Measurements from ENCODE around the gene AGBL4.
"Not testable (repeated sequence)": the region's sequence is repeated elsewhere in the genome, so short reads cannot be mapped to it uniquely, and the experiment has no call there.

The AGBL4 gene

DNA sequence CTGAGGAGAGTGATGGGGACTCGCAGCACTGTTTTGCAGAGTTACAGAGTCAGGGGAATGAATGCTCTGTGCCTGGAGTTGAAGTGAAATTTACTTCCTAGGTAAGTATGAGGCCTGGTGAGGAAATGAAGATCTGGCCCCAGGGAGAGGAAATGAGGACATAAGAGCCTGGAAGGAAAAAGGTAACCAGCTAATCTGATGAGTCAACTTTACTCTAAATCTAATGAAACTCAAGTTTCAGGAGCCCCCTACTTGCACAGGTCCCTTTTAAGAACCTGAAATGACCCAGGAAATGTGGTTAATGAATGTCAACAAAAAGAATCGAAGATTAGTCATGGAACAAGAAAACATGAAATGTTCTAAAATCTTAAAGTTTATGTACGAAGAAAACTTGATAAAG is 599.0 kb downstream of the AGBL4 start:
- no peak for DNase-seq

- DNase-seq: no peak
Observed at GRCh38 chr1:49416758-49417157, 607.0 kb downstream of the AGBL4 start.

- DNase-seq: no peak
Observed at GRCh38 chr1:49408346-49408745, 615.4 kb downstream of the AGBL4 start.

- DNase-seq: no peak
Observed at GRCh38 chr1:49397086-49397485, 626.7 kb downstream of the AGBL4 start.

GRCh38 chr1:49394200-49394599 is 629.6 kb downstream of the AGBL4 start:
- DNase-seq: no peak

DNA sequence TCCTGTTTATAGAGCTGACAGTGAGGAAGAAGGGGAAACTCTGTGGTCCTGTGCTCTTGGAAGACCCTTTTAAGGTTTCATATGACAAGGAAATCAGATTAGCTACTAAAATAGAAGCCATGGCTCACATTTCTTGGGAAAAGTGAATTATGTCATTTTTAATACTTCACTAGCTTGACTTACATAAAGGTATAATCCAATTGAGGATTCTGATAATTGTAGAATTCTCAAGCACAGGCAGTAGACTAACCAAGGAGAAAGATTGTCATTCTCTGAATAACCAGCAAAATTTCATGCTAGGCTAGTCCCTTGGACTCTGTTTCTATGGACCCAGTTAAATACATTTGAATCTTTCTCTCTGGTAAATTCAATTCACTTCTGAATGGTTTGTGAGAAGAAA is 634.1 kb downstream of the AGBL4 start:
- DNase-seq: no peak

DNA sequence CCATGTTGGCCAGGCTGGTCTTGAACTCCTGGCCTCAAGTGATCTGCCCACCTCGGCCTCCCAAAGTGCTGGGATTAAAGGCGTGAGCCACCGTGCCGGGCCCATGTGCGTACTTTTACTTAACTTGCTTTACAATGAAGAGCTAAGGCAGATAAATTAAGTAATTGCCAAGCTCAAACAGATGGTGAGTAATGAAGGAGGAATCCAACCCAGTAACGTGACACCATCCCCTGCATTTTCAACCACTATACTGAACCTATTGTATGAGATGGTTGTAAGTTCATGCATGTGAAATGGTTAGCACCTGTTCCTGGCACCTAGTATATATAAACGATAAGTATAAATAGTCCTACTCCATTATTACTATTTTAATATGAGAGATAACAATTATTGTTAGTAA is 659.1 kb downstream of the AGBL4 start:
- no peak for DNase-seq

DNA sequence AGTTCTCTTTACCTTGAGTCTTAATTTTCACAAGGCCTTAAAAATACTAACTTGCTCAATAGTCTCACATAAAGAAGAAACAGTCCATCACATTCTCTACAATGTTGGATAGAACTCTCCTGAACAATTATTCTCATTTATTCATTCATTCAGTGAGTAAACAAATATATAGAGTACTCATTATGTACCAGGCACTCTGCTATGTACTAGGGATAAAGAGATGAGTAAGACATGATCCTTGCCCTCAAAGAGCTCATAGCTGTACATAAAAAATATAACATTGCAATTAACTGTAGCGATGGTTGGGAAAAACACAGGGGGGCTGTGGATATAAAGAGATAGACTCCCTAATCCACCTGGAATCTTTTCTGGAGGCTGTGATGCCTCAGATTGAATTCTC is 660.1 kb downstream of the AGBL4 start:
- DNase-seq: no peak

- no peak for DNase-seq
Observed at GRCh38 chr1:49358036-49358435, 665.7 kb downstream of the AGBL4 start.

DNA sequence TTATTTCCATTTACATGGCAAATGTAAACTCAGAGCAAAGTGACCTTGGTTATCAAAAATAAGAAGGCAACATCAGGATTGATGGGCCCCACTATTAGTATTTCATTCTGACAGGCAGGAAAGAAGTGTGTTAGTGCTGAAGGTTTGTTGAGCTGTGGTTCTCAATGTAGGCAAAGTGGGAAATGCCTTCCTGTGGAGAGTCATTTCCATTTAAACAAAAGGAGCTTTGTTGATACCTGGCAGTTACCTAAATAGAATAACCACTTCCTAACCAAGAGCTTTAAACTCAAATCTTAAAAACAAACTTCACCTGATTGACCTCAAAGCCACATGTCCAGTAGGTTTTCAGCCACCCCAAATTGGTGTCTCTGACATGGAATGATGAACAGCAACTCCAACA is 667.2 kb downstream of the AGBL4 start:
- DNase-seq: no peak

DNA sequence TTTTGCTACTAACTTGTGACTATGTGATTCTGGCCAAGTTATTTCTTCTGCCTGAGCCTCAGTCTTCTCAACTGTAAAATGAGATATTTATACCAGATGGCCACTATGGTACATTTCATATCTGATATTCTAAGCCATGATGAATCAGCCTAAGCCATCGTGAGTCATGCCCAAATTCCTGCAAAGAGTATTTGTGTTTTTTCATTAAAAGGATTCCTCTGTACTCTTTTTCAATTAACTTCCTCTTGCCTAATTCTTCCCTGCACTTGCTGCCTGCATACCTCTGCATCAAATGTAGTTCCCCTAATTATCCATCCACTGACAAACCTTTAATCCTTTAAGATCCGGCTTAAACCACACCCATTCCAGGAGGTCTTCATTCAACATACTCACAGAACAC is 672.0 kb downstream of the AGBL4 start:
- no peak for DNase-seq

GRCh38 chr1:49346767-49347349 is 676.9 kb downstream of the AGBL4 start:
- DNase-seq: no peak

GRCh38 chr1:49340576-49340975 is 683.2 kb downstream of the AGBL4 start:
- no peak for DNase-seq

DNA sequence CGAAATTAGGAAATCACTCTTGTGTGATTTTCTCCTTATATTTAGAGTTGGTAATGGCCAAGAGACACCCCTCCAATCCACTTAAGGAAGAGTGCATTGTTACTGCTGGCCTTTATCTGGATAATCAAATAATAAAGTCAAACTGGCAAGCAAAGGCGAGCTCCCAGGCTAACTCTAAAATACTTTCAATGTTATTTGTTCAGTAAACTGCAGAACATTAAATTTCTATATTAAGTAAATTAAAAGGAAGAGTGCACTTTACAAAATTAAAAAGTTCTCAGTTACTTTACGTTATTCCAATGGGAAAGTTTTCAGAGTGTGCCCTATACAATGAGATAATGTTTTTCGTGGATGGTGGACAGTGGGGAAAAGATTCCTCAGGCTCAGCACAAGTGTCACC is 684.7 kb downstream of the AGBL4 start:
- no peak for DNase-seq

DNA sequence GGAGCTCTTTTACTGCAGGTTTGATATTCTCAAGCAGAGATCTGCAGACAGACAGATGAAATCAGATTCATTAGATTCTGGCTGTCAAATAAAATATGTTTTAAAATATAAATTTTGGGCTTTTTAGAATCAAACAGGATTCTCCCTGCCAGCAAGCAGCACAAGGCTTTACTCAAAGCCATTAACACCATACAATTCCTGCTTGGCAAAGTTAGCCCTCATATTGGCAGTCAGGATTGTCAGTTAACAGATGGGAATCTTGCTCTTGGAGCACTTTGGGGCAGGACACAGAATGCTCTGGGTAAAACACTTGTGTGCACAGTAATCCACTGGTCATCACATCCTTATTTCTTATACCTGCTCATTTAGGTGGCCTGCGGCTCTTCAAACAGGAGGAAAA is 686.5 kb downstream of the AGBL4 start:
- no peak for DNase-seq

- DNase-seq: no peak
Observed at GRCh38 chr1:49333906-49334305, 689.8 kb downstream of the AGBL4 start.

GRCh38 chr1:49331066-49331852 is 692.5 kb downstream of the AGBL4 start:
- no peak for DNase-seq

DNA sequence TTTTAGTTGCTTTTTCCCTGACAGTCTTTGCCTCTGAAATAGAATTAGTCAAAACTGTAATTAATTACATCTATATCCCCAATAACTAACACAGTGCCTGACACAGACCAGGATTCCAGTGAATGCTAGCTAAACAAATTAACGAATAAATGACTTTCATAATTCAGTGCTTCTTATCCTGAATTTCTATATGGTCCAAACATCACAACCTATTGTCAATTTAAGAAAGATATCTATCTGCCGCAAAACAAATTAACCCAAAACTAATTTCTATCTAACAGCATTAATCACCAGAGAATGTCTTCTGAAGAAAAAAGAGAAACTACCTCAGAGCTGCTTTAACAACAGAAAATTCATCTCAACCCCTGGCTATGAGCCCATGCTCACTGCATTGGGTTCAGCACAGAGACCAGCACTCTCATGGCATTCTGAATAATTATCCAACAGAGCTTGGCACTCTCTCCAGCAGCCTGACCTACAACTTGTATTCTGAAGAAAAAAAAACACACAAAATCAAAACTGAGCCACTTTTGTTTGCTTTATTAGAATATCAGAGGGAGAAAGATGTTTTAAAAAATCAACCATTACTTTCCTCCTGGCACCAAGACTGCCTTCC is 699.7 kb downstream of the AGBL4 start:
- no peak for DNase-seq

DNA sequence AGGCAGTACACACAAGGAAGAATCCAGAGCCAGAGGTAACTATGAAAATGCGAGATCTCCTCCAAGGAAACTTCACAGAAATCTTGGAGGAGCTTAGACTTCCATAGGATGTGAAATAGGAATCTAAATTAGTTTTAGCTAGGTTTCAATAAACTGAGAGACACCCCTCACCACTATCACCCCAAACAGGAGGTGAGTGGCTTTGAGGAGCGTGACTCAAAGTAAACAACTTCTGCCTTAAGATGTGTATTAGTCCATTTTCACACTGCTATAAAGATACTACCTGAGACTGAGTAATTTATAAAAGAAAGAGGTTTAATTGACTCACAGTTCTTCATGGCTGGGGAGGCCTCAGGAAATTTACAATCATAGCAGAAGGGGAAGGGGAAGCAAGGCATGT is 703.3 kb downstream of the AGBL4 start:
- not testable (repeated sequence) for DNase-seq

DNA sequence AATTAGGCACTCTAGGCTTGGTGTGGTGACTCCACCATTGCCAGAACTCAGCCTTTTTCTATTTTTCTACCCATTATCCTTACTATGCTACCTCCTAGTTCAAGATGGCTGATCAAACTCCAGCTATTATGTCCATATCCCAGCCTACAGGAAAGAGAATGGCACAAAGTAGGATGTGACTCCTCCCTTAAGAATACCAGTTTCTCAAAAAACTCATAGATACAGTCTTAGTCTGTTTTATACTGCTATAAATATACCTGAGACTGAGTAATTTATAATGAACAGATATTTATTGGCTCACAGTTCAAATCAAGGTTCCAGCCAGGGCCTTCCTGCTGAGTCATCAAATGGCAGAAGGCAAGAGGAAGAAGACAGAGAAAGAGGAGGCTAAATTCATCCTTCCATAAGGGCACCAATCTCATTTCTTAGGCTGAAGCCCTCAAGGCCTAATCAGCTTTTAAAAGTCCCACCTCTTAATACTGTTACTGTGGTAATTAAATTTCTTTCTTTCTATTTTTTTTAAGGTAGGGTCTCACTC is 704.3 kb downstream of the AGBL4 start:
- no peak for DNase-seq

DNA sequence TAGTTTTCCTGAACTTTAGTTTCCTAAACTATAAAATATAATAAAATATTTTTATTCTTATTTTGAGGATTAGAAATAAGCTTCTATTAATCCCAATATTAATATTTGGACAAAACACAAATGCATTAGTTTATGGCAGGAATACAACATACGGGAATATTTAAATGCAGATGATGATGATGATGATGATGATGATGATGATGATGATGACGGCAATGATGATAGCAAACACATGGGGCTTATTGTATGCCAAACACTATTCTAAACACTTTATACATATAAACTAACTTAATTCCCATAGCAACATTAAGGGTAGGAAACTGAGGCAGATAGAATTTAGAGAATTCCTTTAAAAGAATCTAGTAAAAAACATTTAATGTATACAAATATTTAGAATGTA is 705.5 kb downstream of the AGBL4 start:
- DNase-seq: no peak

GRCh38 chr1:49307457-49307856 is 716.3 kb downstream of the AGBL4 start:
- no peak for DNase-seq

DNA sequence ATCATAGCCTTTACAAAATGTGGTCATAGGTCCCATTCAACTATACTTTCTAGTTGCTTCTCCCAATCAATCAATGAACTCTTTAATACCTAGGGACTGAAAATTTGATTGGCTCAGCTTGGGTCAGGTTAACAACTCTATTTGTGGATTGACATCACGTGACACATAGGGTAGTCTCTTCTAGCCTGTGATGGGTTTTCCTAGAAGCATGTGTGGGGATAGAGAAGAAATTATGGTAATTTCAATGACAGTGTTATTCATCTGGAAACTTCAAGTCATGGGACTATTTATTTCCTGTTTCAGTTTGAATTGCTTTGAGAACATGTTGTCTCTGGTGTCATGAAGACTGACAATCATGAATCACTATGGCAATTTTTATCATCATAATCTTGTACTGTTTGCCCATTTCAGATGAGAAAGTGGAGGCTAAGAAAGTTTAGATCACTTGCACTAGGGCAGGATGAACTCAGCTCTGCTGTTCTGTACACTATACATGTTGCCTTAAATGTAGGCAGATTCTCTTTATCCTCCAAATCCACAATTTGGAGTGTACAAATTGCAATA is 717.2 kb downstream of the AGBL4 start:
- no peak for DNase-seq

- not testable (repeated sequence) for DNase-seq
Observed at GRCh38 chr1:49302400-49302799, 721.4 kb downstream of the AGBL4 start.

Data from MV-4-11 (cell line).